Stimulated activated CD8-positive, alpha-beta memory T cell treated with anti-CD3 and anti-CD28 coated beads, Interleukin-7, amount 100 ng/mL, for 4 hours (primary cell): ENCODE results near the gene DEFB131A.
"Not testable (repeated sequence)": the region's sequence is repeated elsewhere in the genome, so short reads cannot be mapped to it uniquely, and the experiment has no call there.

ENCODE experiments used
- DNase-seq, 2 donors: peaks; one replicate each; pipeline ENCODE4 v3.0.0-alpha.2; 2020; ENCODE audit warnings: low read depth in 2 of 2

Gene DEFB131A

DNA sequence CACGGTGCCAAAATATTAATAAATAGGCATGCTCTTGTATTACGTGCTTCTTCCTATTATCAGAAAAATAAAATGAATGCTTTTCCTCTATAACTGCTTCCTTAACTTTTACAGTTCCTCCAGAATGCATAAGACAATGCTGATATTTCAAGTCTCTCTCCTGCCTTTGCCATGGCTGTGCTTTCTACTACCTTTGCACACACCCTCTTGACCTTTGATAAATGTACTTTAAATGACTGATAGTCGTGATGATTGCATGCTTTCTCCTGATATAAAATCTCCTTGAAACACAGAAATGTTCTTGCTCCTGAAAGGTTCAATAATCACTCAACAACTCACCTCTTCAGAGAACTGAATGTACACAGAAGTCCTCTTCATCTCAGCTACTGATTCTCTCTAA is at the start of gene DEFB131A:
DEFB131A (plus strand) TSS at position 301 of the 400 bp plus-strand sequence. CDS start 120 bp downstream, outside the sequence.
- DNase-seq: not testable (repeated sequence)

DNA sequence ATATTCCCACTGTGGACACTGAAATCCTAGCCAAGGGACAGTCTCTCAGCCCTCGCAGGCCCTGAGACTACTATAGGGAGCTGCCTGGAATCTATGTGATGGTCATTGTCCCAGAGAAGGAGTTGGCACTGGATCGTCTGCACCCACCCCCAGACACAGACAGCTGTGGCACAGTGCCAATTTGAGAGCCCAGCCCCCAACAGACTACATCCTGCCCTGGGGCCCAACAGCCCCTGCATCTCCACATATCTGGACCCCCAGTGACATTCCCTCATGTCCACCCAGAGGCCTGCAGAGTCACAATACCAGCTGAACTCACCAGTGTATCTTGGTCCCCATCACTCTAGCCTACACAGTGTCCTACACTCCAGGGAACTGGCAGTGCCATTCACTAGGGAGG is 38.4 kb upstream of the DEFB131A start:
- not testable (repeated sequence) for DNase-seq

- DNase-seq: not testable (repeated sequence)
Measured at GRCh38 chr4:9406491-9406890, 37.7 kb upstream of the DEFB131A start.

DNA sequence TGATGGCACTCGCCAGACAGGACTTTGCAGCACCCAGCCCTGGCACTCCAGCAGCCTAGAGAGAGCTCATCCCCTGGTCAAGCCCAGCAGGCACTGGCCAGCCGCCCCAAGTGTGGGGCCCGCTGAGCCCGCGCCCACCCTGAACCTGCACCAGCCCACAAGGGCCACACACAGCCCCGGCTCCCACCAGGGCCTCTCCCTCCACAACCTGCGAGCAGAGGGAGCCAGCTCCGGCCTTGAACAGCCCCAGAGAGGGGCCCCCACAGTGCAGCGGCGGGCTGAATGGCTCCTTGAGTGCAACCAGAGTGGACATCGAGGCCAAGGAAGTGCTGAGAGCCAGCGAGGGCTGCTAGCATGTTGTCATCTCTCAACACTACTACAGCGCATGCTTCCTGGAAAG is 34.4 kb upstream of the DEFB131A start:
- no peak for DNase-seq

DNA sequence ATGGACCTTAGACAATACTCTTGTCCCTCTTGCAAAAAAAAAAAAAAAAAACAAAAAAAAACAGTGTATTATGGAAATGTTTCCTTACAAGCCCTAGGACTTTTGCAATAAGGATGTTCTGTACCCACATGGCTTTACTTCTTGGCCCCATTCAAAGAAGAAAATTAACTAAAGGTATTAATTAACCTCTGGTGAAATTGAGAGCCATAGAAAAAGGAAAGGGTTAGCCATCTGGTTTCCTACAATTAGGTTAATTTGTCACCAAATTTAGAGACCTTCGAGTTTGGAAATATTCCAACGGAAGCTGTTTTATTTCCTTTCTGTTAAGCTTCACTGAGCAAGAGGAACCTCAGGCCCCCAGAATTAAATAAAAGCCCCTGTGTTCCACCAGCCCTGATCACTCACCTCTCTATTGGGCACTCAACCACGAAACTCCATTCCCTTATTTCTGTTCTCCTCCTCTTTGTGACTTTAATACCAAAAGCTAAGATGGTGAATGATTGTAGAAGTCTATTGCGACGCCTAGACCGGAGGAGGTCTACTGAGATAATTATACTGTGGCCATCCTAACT is 22.2 kb upstream of the DEFB131A start:
- not testable (repeated sequence) for DNase-seq

GRCh38 chr4:9425916-9426315 is 18.3 kb upstream of the DEFB131A start:
- not testable (repeated sequence) for DNase-seq

- not testable (repeated sequence) for DNase-seq
Measured at GRCh38 chr4:9430061-9430460, 14.2 kb upstream of the DEFB131A start.

DNA sequence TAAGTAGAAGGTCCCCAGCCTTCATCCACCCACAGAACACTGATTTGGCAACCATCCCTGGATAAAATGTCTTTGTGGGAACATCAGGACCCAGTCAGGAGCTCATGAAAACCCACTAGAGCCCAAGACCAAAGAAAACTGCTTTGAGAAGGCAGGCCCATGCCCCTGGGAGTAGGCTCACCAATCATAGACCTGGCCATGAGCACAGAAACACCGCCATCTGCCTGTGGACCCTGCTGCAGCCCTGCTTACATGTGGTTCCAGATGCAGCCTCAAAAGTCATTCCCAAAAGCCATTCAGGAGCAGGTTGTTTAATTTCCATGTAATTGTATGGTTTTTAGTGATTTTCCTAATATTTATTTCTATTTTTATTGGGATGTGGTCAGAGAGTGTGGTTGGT is 10.9 kb upstream of the DEFB131A start:
- DNase-seq: not testable (repeated sequence)

- DNase-seq: not testable (repeated sequence)
Measured at GRCh38 chr4:9436728-9437127, 7.5 kb upstream of the DEFB131A start.

GRCh38 chr4:9442355-9442754 is 1.9 kb upstream of the DEFB131A start:
- DNase-seq: not testable (repeated sequence)

DNA sequence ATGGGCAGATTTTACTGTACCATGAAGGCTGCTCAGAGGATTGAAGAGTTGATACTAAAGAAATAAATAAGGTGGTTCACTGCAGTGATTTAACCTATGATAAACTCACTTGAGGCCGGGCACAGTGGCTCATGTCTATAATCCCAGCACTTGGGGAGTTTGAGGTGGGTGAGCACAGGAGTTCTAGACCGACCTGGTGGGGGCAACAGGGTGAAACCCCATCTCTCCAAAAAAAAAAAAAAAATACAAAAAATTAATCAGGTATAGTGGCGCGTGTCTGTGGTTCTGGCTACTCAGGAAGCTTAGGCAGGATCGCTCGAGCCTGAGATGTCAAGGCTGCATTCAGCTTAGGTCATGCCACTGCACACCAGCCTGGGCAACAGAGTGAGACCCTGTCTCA is 467 bp downstream of the DEFB131A start:
- not testable (repeated sequence) for DNase-seq

- DNase-seq: not testable (repeated sequence)
Measured at GRCh38 chr4:9452251-9452650, 8.0 kb downstream of the DEFB131A start.

DNA sequence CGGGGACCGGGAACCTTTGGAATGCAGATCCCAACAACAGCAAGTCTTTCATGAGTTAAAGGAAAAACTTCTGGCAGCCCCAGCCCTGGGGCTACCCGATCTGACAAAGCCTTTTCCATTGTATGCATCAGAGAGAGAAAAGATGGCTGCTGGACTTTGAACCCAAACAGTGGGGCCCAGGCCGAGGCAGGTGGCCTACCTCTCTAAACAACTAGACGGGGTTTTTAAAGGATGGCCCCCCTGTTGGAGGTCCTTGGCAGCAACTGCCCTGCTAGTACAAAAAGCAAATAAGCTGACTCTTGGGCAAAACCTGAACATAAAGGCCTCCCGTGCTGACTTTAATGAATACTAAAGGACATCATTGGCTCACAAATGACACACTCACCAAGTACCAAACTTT is 10.1 kb downstream of the DEFB131A start:
- not testable (repeated sequence) for DNase-seq

DNA sequence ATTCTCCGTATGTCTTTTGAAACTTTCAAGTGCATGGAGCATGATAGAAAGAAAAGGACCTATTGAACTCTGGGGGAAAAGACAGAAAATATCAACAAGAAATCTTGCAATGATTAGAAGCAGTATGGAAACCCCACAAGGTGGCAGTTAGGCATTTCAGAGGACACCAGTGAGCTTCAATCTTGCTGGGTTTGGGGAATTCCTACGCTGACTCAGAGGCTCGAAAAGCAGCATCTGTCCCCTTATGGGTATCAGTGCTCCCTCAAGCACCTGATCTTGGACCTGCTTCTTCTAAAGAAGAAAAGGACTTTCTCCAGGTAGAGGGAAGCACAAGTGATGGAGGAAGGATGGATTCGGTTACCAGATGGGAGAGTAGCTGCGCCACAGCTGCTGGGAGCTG is 10.8 kb downstream of the DEFB131A start:
- DNase-seq: not testable (repeated sequence)

DNA sequence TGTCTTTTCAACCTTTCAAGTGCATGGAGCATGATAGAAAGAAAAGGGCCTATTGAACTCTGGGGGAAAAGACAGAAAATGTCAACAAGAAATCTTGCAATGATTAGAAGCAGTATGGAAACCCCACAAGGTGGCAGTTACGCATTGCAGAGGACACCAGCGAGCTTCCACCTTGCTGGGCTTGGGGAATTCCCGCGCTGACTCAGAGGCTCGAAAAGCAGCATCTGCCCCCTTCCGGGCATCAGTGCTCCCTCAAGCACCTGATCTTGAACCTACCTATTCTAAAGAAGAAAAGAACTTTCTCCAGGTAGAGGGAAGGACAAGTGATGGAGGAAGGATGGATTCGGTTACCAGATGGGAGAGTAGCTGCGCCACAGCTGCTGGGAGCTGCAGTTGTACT is 35.3 kb downstream of the DEFB131A start:
- not testable (repeated sequence) for DNase-seq

- DNase-seq: not testable (repeated sequence)
Measured at GRCh38 chr4:9480066-9480465, 35.9 kb downstream of the DEFB131A start.

DNA sequence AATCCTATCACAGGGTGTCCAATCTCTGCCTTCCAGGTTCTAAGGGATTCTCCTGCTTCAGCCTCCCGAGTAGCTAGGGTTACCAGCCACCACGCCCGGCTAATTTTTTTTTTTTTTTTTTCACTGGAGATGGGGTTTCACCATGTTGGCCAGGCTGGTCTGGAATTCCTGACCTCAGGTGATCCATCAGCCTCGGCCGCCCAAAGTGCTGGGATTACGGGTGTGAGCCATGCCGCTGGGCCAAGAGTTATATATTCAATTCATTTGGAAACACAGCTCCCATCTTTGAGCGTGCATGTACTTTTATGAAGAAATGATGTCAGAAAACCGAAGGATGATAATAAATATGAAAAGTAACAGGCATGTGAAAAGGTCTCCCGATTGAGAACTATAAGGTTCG is 38.7 kb downstream of the DEFB131A start:
- DNase-seq: not testable (repeated sequence)

DNA sequence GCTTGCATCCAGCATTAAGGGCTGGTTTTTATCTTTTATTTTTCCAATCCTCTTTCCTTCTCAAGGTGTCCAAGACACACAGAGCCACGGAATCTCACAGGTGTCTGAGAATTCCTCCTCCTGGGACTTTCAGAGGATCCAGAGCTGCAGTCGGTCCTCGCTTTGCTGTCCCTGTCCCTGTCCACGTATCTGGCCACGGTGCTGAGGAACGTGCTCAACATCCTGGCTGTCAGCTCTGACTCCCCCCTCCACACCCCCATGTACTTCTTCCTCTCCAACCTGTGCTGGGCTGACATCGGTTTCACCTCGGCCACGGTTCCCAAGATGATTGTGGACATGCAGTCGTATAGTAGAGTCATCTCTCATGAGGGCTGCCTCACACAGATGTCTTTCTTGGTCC is 39.5 kb downstream of the DEFB131A start:
- not testable (repeated sequence) for DNase-seq

- not testable (repeated sequence) for DNase-seq
Measured at GRCh38 chr4:9486880-9487279, 42.7 kb downstream of the DEFB131A start.

DNA sequence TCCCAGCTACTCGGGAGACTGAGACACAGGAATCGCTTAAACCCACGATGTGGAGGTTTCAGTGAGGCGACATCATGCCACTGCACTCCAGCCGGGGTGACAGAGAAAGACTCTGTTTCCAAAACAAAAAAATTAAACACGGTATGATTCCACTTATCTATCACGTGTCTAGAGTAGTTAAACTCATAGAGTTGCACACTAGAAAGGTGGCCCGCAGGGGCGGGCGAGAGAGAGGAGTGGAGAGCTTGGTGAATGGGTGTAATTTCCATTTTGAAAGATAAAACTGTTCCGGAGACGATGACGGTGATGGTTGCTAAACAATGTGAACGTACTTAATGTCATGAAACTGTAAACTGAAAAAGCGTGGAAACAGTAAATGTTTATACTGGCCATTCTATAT is 44.6 kb downstream of the DEFB131A start:
- not testable (repeated sequence) for DNase-seq

- DNase-seq: not testable (repeated sequence)
Measured at GRCh38 chr4:9490496-9490895, 46.3 kb downstream of the DEFB131A start.

- DNase-seq: not testable (repeated sequence)
Measured at GRCh38 chr4:9490986-9491385, 46.8 kb downstream of the DEFB131A start.

DNA sequence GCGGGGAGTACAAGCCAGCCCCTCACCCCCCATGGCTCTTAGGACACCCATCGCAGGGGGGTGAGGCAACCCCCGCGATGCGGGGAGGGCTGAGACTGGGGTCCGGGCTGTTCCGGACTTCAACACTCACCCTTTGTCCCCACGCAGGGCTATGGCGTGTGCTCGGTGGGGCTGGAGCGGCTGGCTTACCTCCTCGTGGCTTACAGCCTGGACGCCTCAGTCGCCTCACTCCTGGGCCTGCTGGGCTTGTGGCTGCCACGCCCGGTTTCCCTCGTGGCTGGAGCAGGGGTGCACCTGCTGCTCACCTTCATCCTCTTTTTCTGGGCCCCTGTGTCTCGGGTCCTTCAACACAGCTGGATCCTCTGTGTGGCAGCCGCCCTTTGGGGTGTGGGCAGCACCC is 49.4 kb downstream of the DEFB131A start:
- DNase-seq: not testable (repeated sequence)
